Measurements from ENCODE around the gene ANKRD33B. TPM values are rescaled to one million over a fixed set of nuclear protein-coding genes. Genes with fewer than 3 reads are reported as not detected.
"Not testable (repeated sequence)": the region's sequence is repeated elsewhere in the genome, so short reads cannot be mapped to it uniquely, and the experiment has no call there.

The ANKRD33B gene
- total RNA-seq, 4 donors from 2014 or later, result 16.7 to 27.0 (median 24.8) TPM

DNA sequence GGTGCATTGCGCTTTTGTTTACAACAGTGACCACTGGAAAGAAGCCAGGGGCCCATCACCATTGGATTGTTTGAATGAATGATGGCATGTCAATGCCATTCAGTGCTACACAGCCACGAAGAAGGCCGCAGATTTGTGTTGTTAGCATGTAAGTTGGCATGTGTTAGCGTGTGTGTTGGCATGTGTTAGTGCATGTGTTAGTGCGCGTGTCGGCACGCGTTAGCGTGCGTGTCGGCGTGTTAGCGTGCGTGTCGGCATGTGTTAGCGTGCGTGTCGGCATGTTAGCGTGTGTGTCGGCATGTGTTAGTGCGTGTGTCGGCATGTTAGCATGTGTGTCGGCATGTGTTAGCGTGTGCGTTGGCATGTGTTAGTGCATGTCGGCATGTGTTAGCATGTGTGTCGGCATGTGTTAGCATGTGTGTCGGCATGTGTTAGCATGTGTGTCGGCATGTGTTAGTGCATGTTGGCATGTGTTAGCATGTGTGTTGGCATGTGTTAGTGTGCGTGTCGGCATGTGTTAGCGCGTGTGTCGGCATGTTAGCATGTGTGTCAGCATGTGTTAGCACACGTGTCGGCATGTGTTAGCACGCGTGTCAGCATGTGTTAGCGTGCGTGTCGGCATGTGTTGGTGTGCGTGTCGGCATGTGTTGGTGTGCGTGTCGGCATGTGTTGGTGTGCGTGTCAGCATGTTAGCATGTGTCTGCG, 15.3 kb upstream of the ANKRD33B start:
- no peak overlapping the region for H3K27ac ChIP-seq
- no peak overlapping the region for H3K4me3 ChIP-seq
- H3K4me1 ChIP-seq, result peaks cover 14% of the 10 kb centered on the region
- DNase-seq (ENCODE audit: low spot score in 2 of 2), result peak in 1 of 2 donors; percentile 22
- H3K36me3 ChIP-seq, result no peaks in the 10 kb centered on the region
- 90% methylated on average over 48 of the region's 48 CpGs for WGBS
- H3K9me3 ChIP-seq, result no peaks in the 10 kb centered on the region
- H3K27me3 ChIP-seq, result no peaks in the 10 kb centered on the region
- TF ChIP-seq POLR2AphosphoS5 (IDR thresholded peaks at IDR 0.05) (no peak), EP300 (IDR thresholded peaks at IDR 0.05) (no peak), CTCF (IDR thresholded peaks at IDR 0.05) (no peak), POLR2A (IDR thresholded peaks at IDR 0.05) (no peak)

- peak in 1 of 2 donors; percentile 15 for DNase-seq (ENCODE audit: low spot score in 2 of 2)
- not testable (repeated sequence) for H3K27me3 ChIP-seq, H3K4me3 ChIP-seq, H3K36me3 ChIP-seq, H3K9me3 ChIP-seq, H3K27ac ChIP-seq
- H3K4me1 ChIP-seq, result peaks cover 14% of the 10 kb centered on the region
- WGBS, result 92% methylated on average over 30 of the region's 30 CpGs
Measured at GRCh38 chr5:10549123-10549514, 14.8 kb upstream of the ANKRD33B start.

- H3K36me3 ChIP-seq, result no peaks in the 10 kb centered on the region
- no peaks in the 10 kb centered on the region for H3K27me3 ChIP-seq
- no peak overlapping the region for H3K4me3 ChIP-seq
- 85% methylated on average over 10 of the region's 10 CpGs for WGBS
- DNase-seq (ENCODE audit: low spot score in 2 of 2), result peak in 1 of 2 donors; percentile 31
- H3K27ac ChIP-seq, result no peak overlapping the region
- TF ChIP-seq CTCF (IDR thresholded peaks at IDR 0.05) (no peak), POLR2AphosphoS5 (IDR thresholded peaks at IDR 0.05) (no peak), EP300 (IDR thresholded peaks at IDR 0.05) (no peak), POLR2A (IDR thresholded peaks at IDR 0.05) (no peak)
- peaks cover 14% of the 10 kb centered on the region for H3K4me1 ChIP-seq
- no peaks in the 10 kb centered on the region for H3K9me3 ChIP-seq
Measured at GRCh38 chr5:10550222-10550995, 13.5 kb upstream of the ANKRD33B start.

DNA sequence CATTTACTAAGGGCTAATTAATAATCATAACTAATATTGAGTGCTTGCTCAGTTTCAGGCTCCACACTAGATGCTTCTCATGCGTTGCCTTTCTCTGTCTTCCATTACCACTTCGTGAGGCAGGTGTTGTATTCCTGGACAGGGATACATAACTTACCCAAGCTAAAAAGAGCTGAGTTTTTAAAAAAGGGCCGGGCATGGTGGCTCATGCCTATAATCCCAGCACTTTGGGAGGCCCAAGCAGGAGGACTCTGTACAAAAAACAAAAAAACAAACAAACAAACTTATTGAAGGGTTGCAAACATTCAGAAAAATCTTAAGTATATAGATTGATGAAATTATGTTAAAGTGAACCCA, 12.1 kb upstream of the ANKRD33B start:
- WGBS, result 81% methylated on average over 3 of the region's 3 CpGs
- no peaks in the 10 kb centered on the region for H3K36me3 ChIP-seq
- H3K4me1 ChIP-seq, result peaks cover 25% of the 10 kb centered on the region
- no peak overlapping the region for H3K4me3 ChIP-seq
- DNase-seq (ENCODE audit: low spot score in 2 of 2), result no peak
- TF ChIP-seq POLR2A (IDR thresholded peaks at IDR 0.05) (no peak), CTCF (IDR thresholded peaks at IDR 0.05) (no peak), EP300 (IDR thresholded peaks at IDR 0.05) (no peak), POLR2AphosphoS5 (IDR thresholded peaks at IDR 0.05) (no peak)
- H3K9me3 ChIP-seq, result no peaks in the 10 kb centered on the region
- peak overlapping the region; percentile 23 for H3K27ac ChIP-seq
- no peaks in the 10 kb centered on the region for H3K27me3 ChIP-seq

- peaks cover 31% of the 10 kb centered on the region for H3K4me1 ChIP-seq
- no peak overlapping the region for H3K4me3 ChIP-seq
- H3K27me3 ChIP-seq, result no peaks in the 10 kb centered on the region
- TF ChIP-seq POLR2A (IDR thresholded peaks at IDR 0.05), result no peak
- TF ChIP-seq CTCF (IDR thresholded peaks at IDR 0.05), result no peak
- TF ChIP-seq POLR2AphosphoS5 (IDR thresholded peaks at IDR 0.05), result no peak
- TF ChIP-seq EP300 (IDR thresholded peaks at IDR 0.05), result no peak
- H3K9me3 ChIP-seq, result no peaks in the 10 kb centered on the region
- H3K36me3 ChIP-seq, result no peaks in the 10 kb centered on the region
- peak overlapping the region; percentile 23 for H3K27ac ChIP-seq
- peak in 1 of 2 donors; percentile 50 for DNase-seq (ENCODE audit: low spot score in 2 of 2)
- WGBS, result 71% methylated on average over 14 of the region's 14 CpGs
Measured at GRCh38 chr5:10552183-10553143, 11.4 kb upstream of the ANKRD33B start.

Measured in suprapubic skin (tissue), 4 donors.